HepG2 (cell line): ENCODE data around the gene GAB3.

ENCODE experiments used
- BHLHE40 ChIP-seq: IDR thresholded peaks from 2 replicates; pipeline ENCODE4 v1.6.1; 2011; ENCODE audit warnings: low read length, improper control_type of control experiment
- ELF1 ChIP-seq: sonication (generic); formaldehyde crosslinking; IDR thresholded peaks from 2 replicates; pipeline ENCODE4 v1.4.0; 2020; ENCODE audit warnings: missing genetic modification reagents
- FOXP1 ChIP-seq, 2 experiments: fragments of 450-650 bp in 1 of 2; IDR thresholded peaks; 2 replicates each; pipeline ENCODE4 v1.6.1; 2017 to 2018; ENCODE audit warnings: antibody characterized with exemption in 1 of 2
- GTF2F1 ChIP-seq: fragments of 150-350 bp; IDR thresholded peaks from 2 replicates; pipeline ENCODE4 v1.6.1; 2014; ENCODE audit warnings: low read length
- MAX ChIP-seq: IDR thresholded peaks from 2 replicates; pipeline ENCODE4 v1.6.1; 2012; ENCODE audit warnings: inconsistent platforms
- POLR2A ChIP-seq, 2 experiments: IDR thresholded peaks; 2 replicates each; pipeline ENCODE4 v1.6.1; 2011; ENCODE audit warnings: low read depth in 2 of 2, low read length in 2 of 2, mild to moderate bottlenecking in 1 of 2, moderate library complexity in 1 of 2; ENCODE audit not compliant: insufficient read depth in 1 of 2
- POLR2AphosphoS5 ChIP-seq: IDR thresholded peaks from 2 replicates; pipeline ENCODE4 v1.6.1; 2012; ENCODE audit warnings: low read depth, low read length
- REST ChIP-seq, 2 experiments: IDR thresholded peaks; 2 replicates each; pipeline ENCODE4 v1.6.1; 2011 to 2012; ENCODE audit warnings: low read length in 2 of 2, borderline replicate concordance in 1 of 2, low read depth in 1 of 2, mild to moderate bottlenecking in 1 of 2, moderate library complexity in 1 of 2
- SRSF1 ChIP-seq: fragments of 200-400 bp; formaldehyde crosslinking; optimal IDR thresholded peaks from 2 replicates; pipeline ENCODE3; 2017; ENCODE audit warnings: mild to moderate bottlenecking, low read depth, low read length, moderate library complexity
- ZSCAN20 ChIP-seq: sonication (generic); formaldehyde crosslinking; IDR thresholded peaks from 2 replicates; pipeline ENCODE4 v1.4.0; 2020; ENCODE audit warnings: missing genetic modification reagents, mild to moderate bottlenecking, borderline replicate concordance

- TF ChIP-seq MAX (no peak), SRSF1 (no peak), POLR2A (IDR thresholded peaks at IDR 0.05; ENCODE audit: insufficient read depth in 1 of 2, low read depth in 2 of 2, low read length in 2 of 2) (no peak), REST (IDR thresholded peaks at IDR 0.05; ENCODE audit: borderline replicate concordance in 1 of 2, low read depth in 1 of 2, low read length in 2 of 2) (no peak), POLR2AphosphoS5 (no peak), BHLHE40 (no peak), ZSCAN20 (no peak), GTF2F1 (no peak), ELF1 (no peak), FOXP1 (IDR thresholded peaks at IDR 0.05) (no peak), FOXP1 (CRISPR knock-in tag; IDR thresholded peaks at IDR 0.05) (no peak)
Observed at GRCh38 chrX:154652311-154653047, 98.4 kb downstream of the GAB3 start.
